ENCODE measurements around the gene ABCA5.
"Not testable (repeated sequence)": the region's sequence is repeated elsewhere in the genome, so short reads cannot be mapped to it uniquely, and the experiment has no call there.

- TF ChIP-seq FOSL2 (IDR thresholded peaks at IDR 0.05; ENCODE audit: borderline replicate concordance, low read depth); CTCF (IDR thresholded peaks at IDR 0.05); FOXM1 (IDR thresholded peaks at IDR 0.05; ENCODE audit: low read depth); EZH2phosphoT487 (IDR thresholded peaks at IDR 0.05; ENCODE audit: borderline replicate concordance, low read depth); ZBTB33 (IDR thresholded peaks at IDR 0.05; ENCODE audit: borderline replicate concordance, low read depth); YY1 (IDR thresholded peaks at IDR 0.05; ENCODE audit: low read depth); POLR2AphosphoS5 (IDR thresholded peaks at IDR 0.05; ENCODE audit: low read depth, low read length): not testable (repeated sequence)
These were observed 28.7 kb downstream of the ABCA5 start for GRCh38 chr17:69298120-69298722.

Data from SK-N-SH (cell line).